ENCODE data around the gene MGAT3. TPM values are rescaled to one million over a fixed set of nuclear protein-coding genes. Genes with fewer than 3 reads are reported as not detected.

The MGAT3 gene
- total RNA-seq, 2 experiments from 2014 or later: 0.18 to 0.23 TPM

DNA sequence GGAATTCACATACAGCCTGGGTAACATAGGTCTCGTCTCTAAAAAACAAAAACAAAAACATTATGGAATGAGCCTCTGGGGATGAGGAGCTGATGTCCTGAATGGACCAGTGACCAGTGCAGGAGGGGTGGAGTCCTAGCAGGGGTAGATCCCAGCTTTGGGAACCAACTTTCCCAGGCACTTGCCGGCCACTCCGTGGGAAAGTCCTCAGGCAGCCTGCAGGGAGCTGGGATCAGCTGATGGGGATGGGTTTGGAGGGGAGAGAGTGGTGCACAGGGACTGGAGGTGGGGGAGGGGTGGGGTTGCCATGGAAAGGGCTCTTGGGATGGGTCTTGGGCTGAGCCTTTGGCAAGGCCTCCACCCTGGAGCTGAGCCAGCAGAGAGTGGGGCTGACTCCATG lies 19.1 kb downstream of the MGAT3 start:
- H3K4me3 Mint-ChIP-seq: no peak overlapping the region
- intact Hi-C loops (cut with DNase I, micrococcal nuclease): no loop called here
- ChIA-PET POLR2A (no interaction called here), CTCF (interaction anchor here (0.6 to 0.7 kb wide), 2 partner anchors 21 to 50 kb away, joined by 3 read pairs; no protein-coding TSS in a partner anchor)
- H3K27me3 Mint-ChIP-seq: no peaks in the 10 kb centered on the region
- no peak overlapping the region for H3K27ac Mint-ChIP-seq
- H3K9me3 Mint-ChIP-seq (ENCODE audit: low read depth): no peaks in the 10 kb centered on the region
- no peak for ATAC-seq
- no peak for DNase-seq
- peaks cover 4% of the 10 kb centered on the region for H3K4me1 Mint-ChIP-seq
- H3K36me3 Mint-ChIP-seq (ENCODE audit: low read depth): no peaks in the 10 kb centered on the region

DNA sequence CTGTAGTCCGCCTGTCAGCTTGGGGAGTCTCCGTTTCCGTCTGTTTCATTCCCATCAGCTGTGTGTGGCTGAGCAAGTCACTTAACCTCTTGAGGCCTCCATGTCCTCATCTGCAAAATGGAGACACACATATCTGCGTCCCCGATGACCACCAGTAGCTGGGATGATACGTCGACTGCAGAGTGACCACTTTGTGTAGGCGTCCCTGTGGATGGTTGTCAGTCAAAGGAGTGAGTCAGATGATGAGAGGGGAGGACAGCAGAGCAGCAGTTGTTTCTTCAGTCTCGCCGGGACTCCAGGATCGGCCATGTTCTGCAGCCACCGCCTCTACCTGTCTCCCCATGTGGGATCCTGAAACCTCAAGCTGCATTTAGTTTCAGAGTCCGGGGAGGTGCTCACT lies 19.9 kb downstream of the MGAT3 start:
- Mint-ChIP-seq H3K27me3 (no peaks in the 10 kb centered on the region), H3K9me3 (ENCODE audit: low read depth) (no peaks in the 10 kb centered on the region), H3K27ac (no peak overlapping the region), H3K36me3 (ENCODE audit: low read depth) (no peaks in the 10 kb centered on the region), H3K4me3 (no peak overlapping the region), H3K4me1 (peaks cover 1% of the 10 kb centered on the region)
- POLR2A ChIA-PET: no interaction called here
- ATAC-seq (no peak), DNase-seq (no peak)
- CTCF ChIA-PET: interaction anchor here (1.0 kb wide), 1 partner anchor 14 kb away, joined by 3 read pairs; no protein-coding TSS in a partner anchor
- intact Hi-C loops (cut with DNase I, micrococcal nuclease): no loop called here

- CTCF ChIA-PET: interaction anchor here (1.0 kb wide), 1 partner anchor 13 kb away, joined by 3 read pairs; no protein-coding TSS in a partner anchor
- H3K4me3 Mint-ChIP-seq: no peak overlapping the region
- DNase-seq (no peak), ATAC-seq (no peak)
- H3K27ac Mint-ChIP-seq: no peak overlapping the region
- intact Hi-C loops (cut with DNase I, micrococcal nuclease): no loop called here
- no peaks in the 10 kb centered on the region for H3K9me3 Mint-ChIP-seq (ENCODE audit: low read depth)
- no peaks in the 10 kb centered on the region for H3K36me3 Mint-ChIP-seq (ENCODE audit: low read depth)
- POLR2A ChIA-PET: no interaction called here
- no peaks in the 10 kb centered on the region for H3K27me3 Mint-ChIP-seq
- H3K4me1 Mint-ChIP-seq: no peaks in the 10 kb centered on the region
Observed at GRCh38 chr22:39477542-39477941, 20.7 kb downstream of the MGAT3 start.

- Mint-ChIP-seq H3K9me3 (ENCODE audit: low read depth) (no peaks in the 10 kb centered on the region), H3K4me3 (no peak overlapping the region), H3K27me3 (no peaks in the 10 kb centered on the region), H3K36me3 (ENCODE audit: low read depth) (no peaks in the 10 kb centered on the region), H3K4me1 (no peaks in the 10 kb centered on the region), H3K27ac (no peak overlapping the region)
- intact Hi-C loops (cut with DNase I, micrococcal nuclease): no loop called here
- ATAC-seq: peak; percentile 30
- ChIA-PET POLR2A (interaction anchor here (0.6 to 0.9 kb wide), 2 partner anchors 37 to 124 kb away, joined by 3 read pairs; no protein-coding TSS in a partner anchor), CTCF (interaction anchor here (0.8 to 1.7 kb wide), 2 partner anchors 10 to 18 kb away, joined by 3 to 8 read pairs; no protein-coding TSS in a partner anchor)
- DNase-seq: peak; percentile 59
Observed at GRCh38 chr22:39478441-39478850, 21.6 kb downstream of the MGAT3 start.

DNA sequence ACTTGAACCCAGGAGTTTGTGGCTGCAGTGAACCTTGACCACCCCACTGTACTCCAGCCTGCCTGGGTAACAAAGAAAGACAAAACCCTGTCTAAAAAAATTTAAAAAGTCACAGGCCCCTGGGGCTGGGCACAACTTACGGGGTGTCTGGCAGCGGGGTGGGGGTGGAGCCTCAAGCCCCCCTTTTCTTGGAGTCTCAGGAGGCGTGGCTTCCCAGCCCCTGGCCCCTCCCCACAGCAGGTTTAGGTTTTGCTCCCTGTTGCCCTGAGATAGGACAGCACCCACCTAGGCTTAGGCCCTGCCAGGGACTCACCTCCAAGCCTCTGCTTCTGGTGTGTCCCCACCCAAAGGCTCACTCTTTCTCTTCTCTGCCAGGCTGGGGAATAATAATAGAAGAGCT lies 22.4 kb downstream of the MGAT3 start:
- H3K27me3 Mint-ChIP-seq: no peaks in the 10 kb centered on the region
- no peak overlapping the region for H3K4me3 Mint-ChIP-seq
- intact Hi-C loops (cut with DNase I, micrococcal nuclease): no loop called here
- POLR2A ChIA-PET: no interaction called here
- no peak overlapping the region for H3K27ac Mint-ChIP-seq
- no peaks in the 10 kb centered on the region for H3K4me1 Mint-ChIP-seq
- H3K9me3 Mint-ChIP-seq (ENCODE audit: low read depth): no peaks in the 10 kb centered on the region
- no peak for DNase-seq
- no peak for ATAC-seq
- no peaks in the 10 kb centered on the region for H3K36me3 Mint-ChIP-seq (ENCODE audit: low read depth)
- CTCF ChIA-PET: interaction anchor here (1.7 kb wide), 1 partner anchor 17 kb away, joined by 8 read pairs; no protein-coding TSS in a partner anchor

- CTCF ChIA-PET: interaction anchor here (0.9 to 2.6 kb wide), 2 partner anchors 16 to 202 kb away, joined by 3 to 9 read pairs; no protein-coding TSS in a partner anchor
- no peak for DNase-seq
- no peaks in the 10 kb centered on the region for H3K9me3 Mint-ChIP-seq (ENCODE audit: low read depth)
- no peak overlapping the region for H3K27ac Mint-ChIP-seq
- no peaks in the 10 kb centered on the region for H3K36me3 Mint-ChIP-seq (ENCODE audit: low read depth)
- POLR2A ChIA-PET: no interaction called here
- H3K27me3 Mint-ChIP-seq: no peaks in the 10 kb centered on the region
- no peak overlapping the region for H3K4me3 Mint-ChIP-seq
- intact Hi-C loops (cut with DNase I, micrococcal nuclease): no loop called here
- ATAC-seq: no peak
- H3K4me1 Mint-ChIP-seq: no peaks in the 10 kb centered on the region
Observed at GRCh38 chr22:39480557-39480956, 23.7 kb downstream of the MGAT3 start.

- Mint-ChIP-seq H3K27ac (no peak overlapping the region), H3K27me3 (no peaks in the 10 kb centered on the region), H3K9me3 (ENCODE audit: low read depth) (no peaks in the 10 kb centered on the region), H3K4me3 (no peak overlapping the region), H3K36me3 (ENCODE audit: low read depth) (no peaks in the 10 kb centered on the region), H3K4me1 (no peaks in the 10 kb centered on the region)
- DNase-seq: no peak
- CTCF ChIA-PET: interaction anchor here (2.6 kb wide), 1 partner anchor 16 kb away, joined by 9 read pairs; no protein-coding TSS in a partner anchor
- ATAC-seq: no peak
- POLR2A ChIA-PET: no interaction called here
- intact Hi-C loops (cut with DNase I, micrococcal nuclease): no loop called here
Observed at GRCh38 chr22:39481054-39481453, 24.2 kb downstream of the MGAT3 start.

DNA sequence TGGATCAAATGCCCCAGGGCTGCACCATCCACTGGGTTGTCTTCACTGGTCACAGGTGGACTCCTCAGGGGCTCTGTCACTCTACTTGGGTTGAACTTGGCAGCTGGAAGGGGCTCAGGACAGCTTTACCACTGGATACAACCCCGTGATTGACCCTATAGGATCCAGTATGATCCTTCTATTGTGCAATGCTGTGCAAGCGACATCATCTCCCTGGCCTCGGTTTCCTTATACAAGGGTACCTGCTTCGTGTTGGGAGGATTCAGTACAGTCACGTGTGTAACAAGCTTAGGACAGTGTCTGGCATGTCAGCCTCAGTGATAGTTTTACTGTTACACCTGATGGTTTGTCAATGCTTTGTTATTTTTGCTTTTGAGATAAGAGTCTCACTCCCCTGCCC lies 24.8 kb downstream of the MGAT3 start:
- CTCF ChIA-PET: interaction anchor here (1.2 to 2.6 kb wide), 2 partner anchors 12 to 15 kb away, joined by 4 to 9 read pairs; no protein-coding TSS in a partner anchor
- POLR2A ChIA-PET: no interaction called here
- H3K27me3 Mint-ChIP-seq: no peaks in the 10 kb centered on the region
- DNase-seq (no peak), ATAC-seq (no peak)
- no peaks in the 10 kb centered on the region for H3K4me1 Mint-ChIP-seq
- intact Hi-C loops (cut with DNase I, micrococcal nuclease): no loop called here
- no peak overlapping the region for H3K4me3 Mint-ChIP-seq
- no peaks in the 10 kb centered on the region for H3K9me3 Mint-ChIP-seq (ENCODE audit: low read depth)
- H3K36me3 Mint-ChIP-seq (ENCODE audit: low read depth): no peaks in the 10 kb centered on the region
- no peak overlapping the region for H3K27ac Mint-ChIP-seq

DNA sequence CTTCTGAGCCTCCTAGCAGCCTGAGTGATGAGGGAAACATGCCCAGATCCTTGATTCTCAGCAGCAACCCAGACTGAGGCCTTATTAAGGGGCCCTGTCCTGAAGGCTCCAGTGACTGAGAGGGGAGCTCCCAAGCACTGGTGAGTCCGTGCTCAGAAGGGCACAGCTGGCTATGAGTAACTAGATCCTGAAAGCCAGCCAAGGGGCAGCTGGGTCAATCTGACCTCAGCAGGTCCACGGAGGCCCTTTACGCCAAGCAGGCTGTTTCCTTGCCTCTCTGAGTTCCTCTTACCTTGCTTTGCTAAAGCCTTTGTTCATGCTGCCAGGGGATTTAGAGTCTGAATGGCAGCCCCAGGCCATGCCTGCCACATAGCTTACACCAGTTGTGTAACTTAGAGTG lies 26.0 kb downstream of the MGAT3 start:
- Mint-ChIP-seq H3K4me3 (no peak overlapping the region), H3K36me3 (ENCODE audit: low read depth) (no peaks in the 10 kb centered on the region), H3K4me1 (no peaks in the 10 kb centered on the region), H3K27ac (no peak overlapping the region), H3K27me3 (no peaks in the 10 kb centered on the region), H3K9me3 (ENCODE audit: low read depth) (no peaks in the 10 kb centered on the region)
- ChIA-PET CTCF (interaction anchor here (0.7 to 2.6 kb wide), 3 partner anchors 11 to 123 kb away, joined by 3 to 9 read pairs (median 4); no protein-coding TSS in a partner anchor), POLR2A (interaction anchor here (0.6 kb wide), 1 partner anchor 159 kb away, joined by 3 read pairs; no protein-coding TSS in a partner anchor)
- ATAC-seq: no peak
- intact Hi-C loops (cut with DNase I, micrococcal nuclease): no loop called here
- no peak for DNase-seq

GRCh38 chr22:39486951-39487825 lies 30.4 kb downstream of the MGAT3 start:
- Mint-ChIP-seq H3K27ac (no peak overlapping the region), H3K27me3 (no peaks in the 10 kb centered on the region), H3K9me3 (ENCODE audit: low read depth) (no peaks in the 10 kb centered on the region), H3K36me3 (ENCODE audit: low read depth) (no peaks in the 10 kb centered on the region), H3K4me1 (peaks cover 4% of the 10 kb centered on the region), H3K4me3 (no peak overlapping the region)
- POLR2A ChIA-PET: no interaction called here
- intact Hi-C loops (cut with DNase I, micrococcal nuclease): no loop called here
- ATAC-seq (no peak), DNase-seq (no peak)
- CTCF ChIA-PET: interaction anchor here (0.7 kb wide), 2 partner anchors 9 to 1110 kb away, joined by 3 read pairs; no protein-coding TSS in a partner anchor

- no peak overlapping the region for H3K27ac Mint-ChIP-seq
- CTCF ChIA-PET: no interaction called here
- no peak for DNase-seq
- POLR2A ChIA-PET: no interaction called here
- H3K27me3 Mint-ChIP-seq: no peaks in the 10 kb centered on the region
- intact Hi-C loops (cut with DNase I, micrococcal nuclease): no loop called here
- H3K9me3 Mint-ChIP-seq (ENCODE audit: low read depth): no peaks in the 10 kb centered on the region
- no peaks in the 10 kb centered on the region for H3K36me3 Mint-ChIP-seq (ENCODE audit: low read depth)
- H3K4me3 Mint-ChIP-seq: no peak overlapping the region
- no peak for ATAC-seq
- peaks cover 4% of the 10 kb centered on the region for H3K4me1 Mint-ChIP-seq
Observed at GRCh38 chr22:39487826-39488520, 31.2 kb downstream of the MGAT3 start.
